C4-2B (cell line): ENCODE results near the gene RCAN1.

ENCODE experiments used
- H3K27ac ChIP-seq: fragments of 450-650 bp; 2 replicates; pipeline ENCODE4 v1.5.1; 2017
- ZFX ChIP-seq: fragments of 450-650 bp; IDR thresholded peaks from 2 replicates; pipeline ENCODE4 v1.6.1; 2017
- TF ChIP-seq, protein P1 (sequence below): fragments of 450-650 bp; conservative IDR thresholded peaks from 2 replicates; pipeline ENCODE4 v1.5.1; 2017; ENCODE audit warnings: mild to moderate bottlenecking

The RCAN1 gene

DNA sequence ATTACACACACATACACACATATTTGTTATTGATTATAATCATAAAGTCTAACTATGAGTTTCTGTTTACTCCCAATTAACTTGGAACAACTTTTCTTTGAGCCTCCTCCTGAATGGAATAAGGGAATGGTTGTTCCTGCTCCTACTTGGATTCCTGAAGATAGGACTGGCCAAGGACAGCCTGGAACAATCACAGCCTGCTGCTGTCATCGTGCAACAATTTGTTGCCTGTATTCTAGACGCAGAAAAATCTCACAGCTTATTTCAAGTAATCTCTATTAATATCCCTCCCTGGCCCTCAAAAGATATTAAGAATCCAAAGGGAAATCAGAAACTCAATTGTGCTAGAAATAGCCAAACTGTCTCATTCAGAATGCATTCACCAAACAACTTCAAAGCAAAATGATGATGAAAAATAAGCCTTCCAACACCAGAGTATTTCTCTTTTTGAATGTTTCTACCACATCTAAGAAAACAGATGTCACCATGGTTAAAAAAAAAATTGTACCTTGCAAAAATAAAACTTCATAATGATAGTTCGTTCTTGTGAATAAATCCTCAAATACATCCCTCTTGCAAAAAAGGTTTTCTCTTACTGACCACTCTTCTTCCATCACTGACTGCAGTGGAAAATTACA is 30.9 kb downstream of the RCAN1 start:
- no peak for TF ChIP-seq ZFX
- TF ChIP-seq, protein P1, sequence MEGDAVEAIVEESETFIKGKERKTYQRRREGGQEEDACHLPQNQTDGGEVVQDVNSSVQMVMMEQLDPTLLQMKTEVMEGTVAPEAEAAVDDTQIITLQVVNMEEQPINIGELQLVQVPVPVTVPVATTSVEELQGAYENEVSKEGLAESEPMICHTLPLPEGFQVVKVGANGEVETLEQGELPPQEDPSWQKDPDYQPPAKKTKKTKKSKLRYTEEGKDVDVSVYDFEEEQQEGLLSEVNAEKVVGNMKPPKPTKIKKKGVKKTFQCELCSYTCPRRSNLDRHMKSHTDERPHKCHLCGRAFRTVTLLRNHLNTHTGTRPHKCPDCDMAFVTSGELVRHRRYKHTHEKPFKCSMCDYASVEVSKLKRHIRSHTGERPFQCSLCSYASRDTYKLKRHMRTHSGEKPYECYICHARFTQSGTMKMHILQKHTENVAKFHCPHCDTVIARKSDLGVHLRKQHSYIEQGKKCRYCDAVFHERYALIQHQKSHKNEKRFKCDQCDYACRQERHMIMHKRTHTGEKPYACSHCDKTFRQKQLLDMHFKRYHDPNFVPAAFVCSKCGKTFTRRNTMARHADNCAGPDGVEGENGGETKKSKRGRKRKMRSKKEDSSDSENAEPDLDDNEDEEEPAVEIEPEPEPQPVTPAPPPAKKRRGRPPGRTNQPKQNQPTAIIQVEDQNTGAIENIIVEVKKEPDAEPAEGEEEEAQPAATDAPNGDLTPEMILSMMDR: no peak
- H3K27ac ChIP-seq: no peak overlapping the region

DNA sequence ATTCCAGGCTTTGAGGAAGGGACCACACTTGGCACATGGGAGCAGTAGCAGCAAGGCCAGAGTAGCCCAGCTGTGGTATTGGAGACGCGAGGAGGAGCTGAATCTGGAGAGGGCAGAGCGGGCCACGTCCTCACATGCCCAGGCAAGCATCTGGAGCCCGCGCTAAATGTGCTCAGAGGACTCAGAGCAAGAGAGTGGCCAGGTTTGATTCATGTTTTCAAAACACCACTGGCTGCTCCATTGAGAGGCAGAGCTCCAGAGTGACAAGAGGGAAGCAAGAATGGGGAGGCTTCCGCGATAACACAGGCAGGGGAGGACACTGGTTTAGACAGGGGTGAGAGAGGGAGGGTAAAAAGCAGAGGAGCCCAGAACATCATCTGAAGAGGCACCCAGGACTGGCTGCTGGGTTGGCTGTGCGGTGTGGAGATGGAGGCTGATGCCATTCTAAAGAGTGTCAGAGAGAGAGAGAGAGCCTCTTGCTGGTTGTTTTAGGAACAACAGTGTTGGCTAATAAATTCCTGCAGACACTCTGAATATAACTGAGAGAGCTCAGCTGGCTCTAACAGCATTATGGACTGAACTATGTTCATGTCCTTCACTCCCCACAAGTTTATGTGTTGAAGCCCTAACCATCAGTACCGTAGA is 32.3 kb downstream of the RCAN1 start:
- TF ChIP-seq ZFX: no peak
- TF ChIP-seq, protein P1: peak; percentile 31
- H3K27ac ChIP-seq: no peak overlapping the region

DNA sequence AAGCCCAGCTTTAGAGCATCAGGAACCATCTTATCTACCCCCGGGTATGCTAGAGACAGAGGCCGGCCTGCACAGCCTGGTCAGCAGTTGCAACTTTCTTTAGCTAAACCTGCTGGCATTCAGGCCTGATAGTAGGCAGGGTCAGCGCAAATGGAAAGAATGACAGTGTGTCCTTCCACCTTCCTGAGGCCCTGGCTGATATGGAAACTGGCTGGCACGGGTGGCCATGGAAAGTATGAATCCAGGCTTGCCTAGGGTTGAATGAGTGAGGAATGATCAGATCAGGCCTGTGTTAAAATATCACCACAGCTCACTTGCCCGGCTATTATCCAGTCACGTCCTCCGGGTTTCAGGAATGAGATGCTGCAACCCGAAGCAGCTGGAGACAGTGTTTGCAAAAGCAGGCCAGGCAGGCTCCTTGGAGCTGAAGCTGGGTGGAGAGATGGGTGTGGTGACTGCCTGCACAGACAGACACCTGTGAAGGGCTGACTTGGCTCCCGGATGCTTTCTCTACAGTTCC is 34.7 kb downstream of the RCAN1 start:
- TF ChIP-seq, protein P1: no peak
- TF ChIP-seq ZFX: no peak
- H3K27ac ChIP-seq: no peak overlapping the region

DNA sequence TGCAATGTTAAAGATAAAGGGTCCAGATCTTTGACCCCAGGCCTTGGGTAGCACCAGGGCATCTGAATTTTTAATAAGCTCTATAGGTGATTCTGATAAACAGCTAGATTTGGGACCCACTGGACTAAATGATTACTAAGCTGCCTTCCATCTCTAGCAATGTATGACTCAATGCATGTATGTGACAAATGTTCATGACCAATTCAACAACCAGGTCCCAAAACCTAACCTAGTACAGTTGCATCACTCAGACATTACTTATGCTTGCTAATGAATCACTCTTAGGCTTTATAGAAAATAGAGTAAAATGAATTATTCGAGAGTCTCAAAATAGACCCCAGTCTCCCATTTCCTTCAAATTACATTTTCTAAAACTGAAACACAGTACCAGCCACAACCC is 35.5 kb downstream of the RCAN1 start:
- no peak overlapping the region for H3K27ac ChIP-seq
- TF ChIP-seq, protein P1: no peak
- no peak for TF ChIP-seq ZFX

DNA sequence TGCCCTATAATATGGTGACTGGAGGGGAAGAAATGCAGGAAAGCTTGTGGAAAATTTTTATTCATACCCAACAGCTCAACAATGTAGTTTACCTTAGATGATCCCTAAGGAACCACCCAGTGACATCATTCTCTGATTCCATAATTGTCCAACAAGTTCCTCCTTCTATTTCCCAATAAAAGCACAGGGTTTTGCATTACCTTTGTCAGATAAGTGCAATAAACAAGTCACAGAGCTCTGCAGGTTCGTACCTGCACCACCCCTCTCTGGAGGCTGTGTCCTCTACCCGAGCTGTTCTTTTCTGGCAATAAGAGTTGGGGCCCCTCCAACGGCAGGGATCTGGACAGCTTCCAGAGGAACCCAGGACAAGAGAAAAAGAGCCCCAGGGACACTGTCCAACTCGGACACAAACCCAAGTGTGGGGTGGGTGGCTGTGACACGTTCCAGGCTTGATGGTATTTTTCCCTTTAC is 38.8 kb downstream of the RCAN1 start:
- H3K27ac ChIP-seq: no peak overlapping the region
- no peak for TF ChIP-seq ZFX
- TF ChIP-seq, protein P1: no peak

DNA sequence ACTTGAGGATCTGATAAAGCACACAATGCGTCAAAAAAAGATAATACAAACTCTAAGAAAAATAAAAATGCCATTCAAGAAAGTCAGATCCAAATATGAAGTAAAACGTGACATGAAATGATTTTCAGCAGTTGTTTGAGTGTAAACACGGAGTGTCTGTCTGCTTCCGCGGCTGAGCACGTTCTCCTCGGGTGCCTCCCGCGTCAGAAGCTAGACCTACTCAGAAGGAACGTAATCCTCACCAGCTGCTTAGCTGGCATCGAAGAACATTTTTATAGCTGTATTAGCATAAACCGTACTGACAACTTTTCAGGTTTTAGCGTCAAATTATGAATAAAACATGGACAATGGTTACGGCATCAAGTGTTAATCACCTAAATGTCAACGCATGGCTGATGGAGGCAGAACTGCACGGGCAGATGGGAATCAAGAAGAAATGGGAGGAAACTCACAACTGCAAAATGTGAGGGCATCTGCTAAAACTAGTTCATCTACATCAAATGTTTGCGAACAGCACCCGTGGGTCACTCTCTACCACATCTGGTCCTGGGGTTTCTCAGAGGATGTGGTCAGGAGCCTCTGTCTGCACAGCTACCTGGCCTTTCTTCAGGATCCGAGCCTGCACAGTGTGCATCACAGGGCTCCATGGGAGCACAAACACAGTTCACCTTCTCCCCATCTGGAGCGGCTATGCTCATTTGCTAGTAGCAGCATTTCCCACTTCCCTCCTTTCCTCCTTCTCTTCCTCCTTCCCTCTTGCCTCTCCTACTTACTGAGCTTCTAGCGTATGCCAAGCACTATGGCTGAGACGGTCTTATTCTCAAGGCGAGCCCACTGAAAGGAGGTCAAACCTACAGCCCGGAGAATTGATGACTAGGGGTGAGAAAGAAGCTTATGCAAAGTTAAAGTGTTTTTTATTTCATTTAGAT is 40.0 kb downstream of the RCAN1 start:
- H3K27ac ChIP-seq: no peak overlapping the region
- TF ChIP-seq, protein P1: no peak
- TF ChIP-seq ZFX: no peak

DNA sequence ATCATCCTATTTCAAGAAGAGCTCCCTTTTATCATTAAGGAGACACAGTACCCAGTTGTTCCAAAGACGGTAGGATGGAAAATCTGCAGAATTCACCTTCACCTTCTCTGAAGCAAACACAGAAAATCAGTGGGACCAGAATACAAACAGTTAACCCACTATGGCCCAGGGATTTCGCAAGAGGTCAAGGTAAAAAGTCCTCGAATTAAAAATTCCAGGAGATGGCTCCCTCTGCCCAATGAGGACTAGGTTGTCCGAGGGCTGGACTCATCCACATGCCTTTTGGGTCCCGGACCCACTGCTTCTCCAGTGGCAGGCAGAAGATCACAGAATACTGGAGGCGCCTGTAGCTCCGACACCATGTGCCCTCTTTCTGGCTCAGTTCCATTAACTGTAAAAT is 42.9 kb downstream of the RCAN1 start:
- H3K27ac ChIP-seq: no peak overlapping the region
- TF ChIP-seq, protein P1: no peak
- TF ChIP-seq ZFX: no peak
